WERI-Rb-1 (cell line): Measurements from ENCODE around the gene NFASC.

Experiments
- DNase-seq: peaks from one replicate; pipeline ENCODE4 v3.0.0-alpha.2; 2020
- H3K27ac ChIP-seq: fragments of 250-450 bp; sonication (Bioruptor Pico); 2 replicates; pipeline ENCODE4 v1.5.1; 2020; ENCODE audit warnings: mild to moderate bottlenecking, moderate library complexity
- H3K27me3 ChIP-seq: fragments of 250-450 bp; sonication (Bioruptor Pico); 2 replicates; pipeline ENCODE4 v1.5.1; 2021; ENCODE audit warnings: mild to moderate bottlenecking, low read depth, moderate library complexity; ENCODE audit not compliant: insufficient read depth, severe bottlenecking
- H3K36me3 ChIP-seq: fragments of 250-450 bp; sonication (Bioruptor Pico); 2 replicates; pipeline ENCODE4 v1.5.1; 2020; ENCODE audit warnings: mild to moderate bottlenecking, moderate library complexity
- H3K4me3 ChIP-seq: 2 replicates; pipeline ENCODE4 v1.5.1; 2011; ENCODE audit warnings: low read depth, mild to moderate bottlenecking, control low read depth, low read length
- H3K9me3 ChIP-seq: fragments of 250-450 bp; sonication (Bioruptor Pico); 2 replicates; pipeline ENCODE4 v1.5.1; 2021; ENCODE audit warnings: mild to moderate bottlenecking, moderate library complexity; ENCODE audit not compliant: severe bottlenecking
- CTCF ChIP-seq: IDR thresholded peaks from 2 replicates; pipeline ENCODE4 v1.5.1; 2011; ENCODE audit warnings: low read depth, mild to moderate bottlenecking, control low read depth, inconsistent platforms, low read length

NFASC gene

DNA sequence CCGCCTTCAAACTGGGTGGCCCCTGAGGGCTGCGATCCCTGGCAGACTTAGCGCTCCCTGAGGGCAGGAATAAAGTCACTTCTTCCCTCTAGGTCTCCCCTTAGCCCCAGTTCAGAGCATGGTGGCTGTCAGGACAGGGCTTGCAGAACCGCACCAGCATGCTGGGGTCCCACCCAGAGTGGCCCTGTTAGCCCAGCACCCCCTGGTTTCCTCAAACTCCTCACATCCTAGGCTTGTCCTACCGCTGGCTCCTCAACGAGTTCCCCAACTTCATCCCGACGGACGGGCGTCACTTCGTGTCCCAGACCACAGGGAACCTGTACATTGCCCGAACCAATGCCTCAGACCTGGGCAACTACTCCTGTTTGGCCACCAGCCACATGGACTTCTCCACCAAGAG is 188.2 kb downstream of the NFASC start:
- no peak for DNase-seq
- Histone ChIP-seq H3K36me3 (no peaks in the 10 kb centered on the region), H3K27me3 (no peaks in the 10 kb centered on the region)

DNA sequence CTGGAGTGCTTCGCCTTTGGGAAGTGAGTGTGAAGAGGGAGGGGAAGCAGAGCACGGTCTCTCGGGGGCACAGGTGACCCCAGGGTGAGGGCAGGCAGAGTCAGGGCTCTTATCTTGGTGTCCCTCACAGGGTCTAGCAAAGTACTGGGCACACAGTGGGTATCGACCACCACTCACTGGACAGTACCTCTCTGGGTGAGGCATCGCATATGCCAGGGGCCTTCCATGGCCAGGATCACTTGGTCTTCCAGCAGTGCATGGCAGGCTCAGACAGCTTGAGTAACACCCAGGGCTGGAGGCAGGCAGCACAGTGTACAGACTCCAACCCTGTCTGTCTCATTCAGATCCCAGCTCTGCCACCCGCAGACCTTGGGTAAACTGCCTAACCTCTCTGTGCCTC is 189.0 kb downstream of the NFASC start:
- no peak for DNase-seq
- Histone ChIP-seq H3K9me3 (no peaks in the 10 kb centered on the region), H3K36me3 (no peaks in the 10 kb centered on the region), H3K27ac (no peak overlapping the region), H3K27me3 (no peaks in the 10 kb centered on the region), H3K4me3 (no peak overlapping the region)
- TF ChIP-seq CTCF = no peak

More for the DNA sequence above, 188.2 kb downstream of the NFASC start:
- TF ChIP-seq CTCF = no peak
- Histone ChIP-seq H3K9me3 (no peaks in the 10 kb centered on the region), H3K27ac (no peak overlapping the region), H3K4me3 (no peak overlapping the region)

DNA sequence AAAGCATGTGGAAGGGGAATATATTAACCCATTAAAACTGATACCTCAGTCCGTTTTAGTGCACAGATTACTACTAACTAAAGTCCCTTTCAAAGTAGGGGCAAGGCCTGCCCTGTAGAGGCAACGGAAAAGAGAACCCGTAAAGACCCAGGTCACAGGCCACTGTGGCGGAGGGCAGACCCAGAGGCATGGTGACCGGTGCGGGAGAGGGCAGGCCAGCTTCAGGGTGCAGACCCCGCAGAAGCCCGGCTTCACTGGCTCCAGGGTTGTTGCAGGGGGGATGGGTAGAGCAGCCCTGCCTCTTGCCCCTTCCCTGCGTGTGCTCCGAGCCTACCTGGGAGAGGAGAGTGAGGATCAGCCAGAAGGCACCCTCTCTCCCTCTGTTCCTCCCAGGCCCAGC is 190.1 kb downstream of the NFASC start:
- TF ChIP-seq CTCF = no peak
- Histone ChIP-seq H3K27me3 (no peaks in the 10 kb centered on the region), H3K4me3 (no peak overlapping the region), H3K27ac (no peak overlapping the region; the same call in 1 of the 2 replicates), H3K9me3 (no peaks in the 10 kb centered on the region), H3K36me3 (no peaks in the 10 kb centered on the region)
- DNase-seq = peak; percentile 37

DNA sequence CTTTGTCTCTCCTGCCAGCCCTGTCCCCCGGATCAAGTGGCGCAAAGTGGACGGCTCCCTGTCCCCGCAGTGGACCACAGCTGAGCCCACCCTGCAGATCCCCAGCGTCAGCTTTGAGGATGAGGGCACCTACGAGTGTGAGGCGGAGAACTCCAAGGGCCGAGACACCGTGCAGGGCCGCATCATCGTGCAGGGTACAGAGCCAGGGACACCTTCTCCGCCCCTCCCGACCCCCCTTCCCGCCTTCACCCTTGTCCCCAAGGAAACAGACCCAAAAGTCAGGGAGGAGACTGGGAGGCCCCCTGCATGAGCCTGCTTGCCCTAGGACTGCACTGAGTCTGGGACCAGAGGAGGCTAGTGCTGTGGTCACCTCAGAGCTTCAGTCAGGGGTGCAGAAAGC is 190.6 kb downstream of the NFASC start:
- TF ChIP-seq CTCF = no peak
- Histone ChIP-seq H3K27ac (peak overlapping the region; percentile 2; the same call in 1 of the 2 replicates), H3K9me3 (no peaks in the 10 kb centered on the region), H3K27me3 (no peaks in the 10 kb centered on the region), H3K4me3 (no peak overlapping the region), H3K36me3 (no peaks in the 10 kb centered on the region)
- peak; percentile 34 for DNase-seq

DNA sequence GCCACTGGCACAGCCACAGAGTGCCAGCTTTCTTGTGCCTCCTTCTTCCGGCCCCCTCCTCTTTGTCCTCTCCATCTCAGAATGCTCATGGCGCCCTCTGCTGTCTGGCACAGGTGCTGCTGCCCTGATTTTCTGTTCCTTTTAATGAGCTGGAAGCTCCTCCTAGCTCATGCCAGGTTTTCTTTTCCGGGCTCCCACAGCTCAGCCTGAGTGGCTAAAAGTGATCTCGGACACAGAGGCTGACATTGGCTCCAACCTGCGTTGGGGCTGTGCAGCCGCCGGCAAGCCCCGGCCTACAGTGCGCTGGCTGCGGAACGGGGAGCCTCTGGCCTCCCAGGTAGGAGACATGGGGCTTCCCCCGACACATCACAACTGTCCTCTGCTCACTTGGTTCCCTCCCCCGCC is 191.0 kb downstream of the NFASC start:
- DNase-seq = peak; percentile 99
- no peaks in the 10 kb centered on the region for H3K27me3 ChIP-seq
- H3K27ac ChIP-seq = peak overlapping the region; percentile 11; the same call in 1 of the 2 replicates
- TF ChIP-seq CTCF = peak; percentile 99
- no peaks in the 10 kb centered on the region for H3K36me3 ChIP-seq
- H3K4me3 ChIP-seq = no peak overlapping the region
- no peaks in the 10 kb centered on the region for H3K9me3 ChIP-seq

- Histone ChIP-seq H3K36me3 (no peaks in the 10 kb centered on the region), H3K27me3 (no peaks in the 10 kb centered on the region), H3K27ac (no peak overlapping the region), H3K9me3 (no peaks in the 10 kb centered on the region), H3K4me3 (no peak overlapping the region)
- DNase-seq = peak; percentile 62
- TF ChIP-seq CTCF = no peak
Observed at GRCh38 chr1:205062319-205062718, 191.7 kb downstream of the NFASC start.
